A549 (cell line): ENCODE results near the gene RNGTT. TPM values are rescaled to one million over a fixed set of nuclear protein-coding genes. Genes with fewer than 3 reads are reported as not detected.

Experiments
- ATAC-seq, 2 experiments: fragments of 200-7000 bp in 1 of 2; fragments of >200 bp in 1 of 2; cut with Nextera tagmentation in 1 of 2; cut with Tn5 transposase in 1 of 2; 3 replicates each; pipeline versions ENCODE4 v1.8.0 to v1.9.1; 2018 to 2020; ENCODE audit warnings: mild to moderate bottlenecking in 1 of 2, moderate library complexity in 1 of 2
- CTCF ChIA-PET: fragments of 300-600 bp; sonication (Branson Sonifier 250); formaldehyde crosslinking; extraction: SDS; loops from one replicate; lab custom pipeline; 2021; ENCODE audit warnings: antibody characterized with exemption, inconsistent platforms; lab: Yijun Ruan, JAX
- POLR2A ChIA-PET: fragments of 350-600 bp; formaldehyde crosslinking; extraction: SDS; loops from one replicate; lab custom pipeline; 2021; ENCODE audit warnings: antibody characterized with exemption, inconsistent platforms; lab: Yijun Ruan, JAX
- DNase-seq, 2 experiments: peaks; one replicate each; pipeline versions ENCODE4 v3.0.0 to v3.0.0-alpha.2; 2011 to 2016; ENCODE audit warnings: low read depth in 1 of 2, low spot score in 1 of 2
- FAIRE-seq: peaks from 2 replicates; lab custom pipeline; 2011; peaks lifted over from hg19 to GRCh38; lab: Jason Lieb, UNC
- H3K27ac ChIP-seq, 2 experiments: fragments of >200 bp; sonication (Bioruptor Twin); formaldehyde crosslinking; 3 replicates each; pipeline ENCODE4 v1.5.1; 2016 to 2017
- H3K4me1 ChIP-seq: fragments of >200 bp; sonication (Bioruptor Twin); formaldehyde crosslinking; 3 replicates; pipeline ENCODE4 v1.6.1; 2016
- H3K4me2 ChIP-seq: fragments of >200 bp; sonication (Bioruptor Twin); formaldehyde crosslinking; 3 replicates; pipeline ENCODE4 v1.6.1; 2016
- H3K4me3 ChIP-seq: fragments of >200 bp; sonication (Bioruptor Twin); formaldehyde crosslinking; 3 replicates; pipeline ENCODE4 v1.5.1; 2016
- H3K9me3 ChIP-seq: fragments of >200 bp; sonication (Bioruptor Twin); formaldehyde crosslinking; 3 replicates; pipeline ENCODE4 v1.6.1; 2016
- BHLHE40 ChIP-seq: IDR thresholded peaks from 2 replicates; pipeline ENCODE4 v1.6.1; 2012; ENCODE audit warnings: low read depth, low read length, inconsistent platforms
- CBX8 ChIP-seq: fragments of 200-600 bp; sonication (generic); IDR thresholded peaks from 2 replicates; pipeline ENCODE4 v1.6.1; 2016
- CHD4 ChIP-seq: fragments of 200-600 bp; sonication (generic); IDR thresholded peaks from 2 replicates; pipeline ENCODE4 v1.6.1; 2016; ENCODE audit warnings: antibody characterized with exemption, mild to moderate bottlenecking, borderline replicate concordance
- EHF ChIP-seq: fragments of 250-450 bp; sonication (Bioruptor Pico); IDR thresholded peaks from 2 replicates; pipeline ENCODE4 v1.5.0; 2020; ENCODE audit warnings: mild to moderate bottlenecking
- EP300 ChIP-seq, 2 experiments: fragments of >200 bp; sonication (Bioruptor Twin); formaldehyde crosslinking; IDR thresholded peaks; 2 replicates in 1 of 2; 3 replicates in 1 of 2; pipeline ENCODE4 v1.6.1; 2016 to 2017
- FOSB ChIP-seq: fragments of 250-450 bp; sonication (Bioruptor Pico); IDR thresholded peaks from 2 replicates; pipeline ENCODE4 v1.5.0; 2020; ENCODE audit warnings: mild to moderate bottlenecking, moderate library complexity
- FOXS1 ChIP-seq: fragments of 250-450 bp; sonication (Bioruptor Pico); IDR thresholded peaks from 2 replicates; pipeline ENCODE4 v1.5.0; 2020; ENCODE audit warnings: mild to moderate bottlenecking, moderate library complexity
- HOXB13 ChIP-seq: fragments of 250-450 bp; sonication (Bioruptor Pico); IDR thresholded peaks from 2 replicates; pipeline ENCODE4 v1.5.0; 2020; ENCODE audit warnings: low read depth, mild to moderate bottlenecking, moderate library complexity
- MAFK ChIP-seq: fragments of 450-650 bp; IDR thresholded peaks from 2 replicates; pipeline ENCODE4 v1.6.1; 2014; ENCODE audit not compliant: partially characterized antibody
- MAZ ChIP-seq: fragments of 150-350 bp; IDR thresholded peaks from 2 replicates; pipeline ENCODE4 v1.6.1; 2014; ENCODE audit warnings: antibody characterized with exemption, low read depth, low read length, borderline replicate concordance
- NFE2L2 ChIP-seq: fragments of 150-350 bp; conservative IDR thresholded peaks from 2 replicates; pipeline ENCODE4 v1.6.1; 2014; ENCODE audit warnings: low read length
- NPAS2 ChIP-seq: fragments of 250-450 bp; sonication (Bioruptor Pico); IDR thresholded peaks from 2 replicates; pipeline ENCODE4 v1.8.0; 2022; ENCODE audit warnings: mild to moderate bottlenecking, moderate library complexity, borderline replicate concordance
- NR3C1 ChIP-seq: fragments of >200 bp; sonication (Bioruptor Twin); formaldehyde crosslinking; IDR thresholded peaks from 3 replicates; pipeline ENCODE4 v1.6.1; 2017
- RAD21 ChIP-seq, 2 experiments: fragments of >200 bp in 1 of 2; sonication (Bioruptor Twin) in 1 of 2; formaldehyde crosslinking in 1 of 2; IDR thresholded peaks in 1 of 2; conservative IDR thresholded peaks in 1 of 2; 2 replicates in 1 of 2; 3 replicates in 1 of 2; pipeline ENCODE4 v1.6.1; 2012 to 2018; ENCODE audit warnings: inconsistent platforms in 1 of 2
- RFX5 ChIP-seq: fragments of 450-650 bp; IDR thresholded peaks from 2 replicates; pipeline ENCODE4 v1.7.1; 2014; ENCODE audit warnings: antibody characterized with exemption, mild to moderate bottlenecking, moderate library complexity
- ZNF302 ChIP-seq: fragments of 250-450 bp; sonication (Bioruptor Pico); IDR thresholded peaks from 2 replicates; pipeline ENCODE4 v1.9.0; 2021; ENCODE audit warnings: inconsistent platforms, mild to moderate bottlenecking, moderate library complexity
- WGBS: methylation state at CpG from one replicate; pipeline ENCODE4 v1.1.6; 2017; ENCODE audit errors: missing lambda C conversion rate; 5-methylcytosine and 5-hydroxymethylcytosine counted together
- polyA plus RNA-seq, 4 experiments: library from polyadenylated mRNA; depleted of rRNA in 3 of 4; stranded (reverse); fragments of >200 nt; fragmentation: RNase III in 1 of 4; extraction: RNeasy Plus Mini Kit Qiagen cat#74134 plus additional on column Dnase treatment in 1 of 4; gene quantifications; 2 replicates in 3 of 4; 3 replicates in 1 of 4; pipeline ENCODE4 v1.2.3, GENCODE V29; 2011 to 2017
- TF ChIP-seq, protein P1 (sequence below): IDR thresholded peaks from 2 replicates; pipeline ENCODE4 v1.6.1; 2012
- TF ChIP-seq, protein P2 (sequence below): fragments of 150-350 bp; IDR thresholded peaks from 2 replicates; pipeline ENCODE4 v1.6.1; 2014; ENCODE audit warnings: low read depth, mild to moderate bottlenecking, low read length
- TF ChIP-seq, protein P3 (sequence below): fragments of 200-600 bp; sonication (generic); IDR thresholded peaks from 2 replicates; pipeline ENCODE4 v1.6.1; 2016; ENCODE audit warnings: antibody characterized with exemption, mild to moderate bottlenecking, moderate library complexity
- TF ChIP-seq, protein P4 (sequence below): fragments of >200 bp; sonication (Bioruptor Twin); formaldehyde crosslinking; IDR thresholded peaks from 3 replicates; pipeline ENCODE4 v1.5.1; 2016
- TF ChIP-seq, protein P5 (sequence below): IDR thresholded peaks from 2 replicates; pipeline ENCODE4 v1.6.1; 2012; ENCODE audit warnings: low read depth, borderline replicate concordance

RNGTT gene
- polyA plus RNA-seq, 2 of the 4 experiments (the other 2 are of a cell fraction), result 11.6 to 15.0 TPM

DNA sequence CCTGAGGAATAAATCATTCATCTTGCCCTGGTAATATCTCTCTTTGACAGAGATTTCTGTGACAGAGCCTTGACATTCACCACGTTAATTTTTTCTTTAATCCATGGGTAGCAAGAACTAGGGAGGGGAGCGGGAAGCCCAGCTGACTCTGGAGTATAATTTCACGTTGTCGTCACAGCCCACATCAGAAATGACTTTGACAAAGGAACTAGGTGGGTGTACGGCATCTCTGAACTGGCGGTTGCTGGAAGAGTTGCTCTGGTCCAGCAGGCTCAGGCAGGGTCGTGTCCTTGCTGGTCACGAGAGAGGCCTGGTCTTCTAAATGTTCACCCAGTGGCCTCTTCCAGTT is 400.2 kb downstream of the RNGTT start:
- H3K27ac ChIP-seq, result no peak overlapping the region
- FAIRE-seq (no peak), ATAC-seq (no peak), DNase-seq (no peak)
- 76% methylated on average over 8 of the region's 8 CpGs for WGBS
- H3K4me2 ChIP-seq, result no peak overlapping the region
- CTCF ChIA-PET, result no interaction called here
- TF ChIP-seq FOSB, result no peak
- no peak for TF ChIP-seq RAD21 (conservative IDR thresholded peaks at IDR 0.05 in 1 of 2, IDR thresholded peaks at IDR 0.05 in 1 of 2)
- no peak for TF ChIP-seq MAZ
- no peak for TF ChIP-seq BHLHE40
- no peak for TF ChIP-seq MAFK
- TF ChIP-seq, protein P1, sequence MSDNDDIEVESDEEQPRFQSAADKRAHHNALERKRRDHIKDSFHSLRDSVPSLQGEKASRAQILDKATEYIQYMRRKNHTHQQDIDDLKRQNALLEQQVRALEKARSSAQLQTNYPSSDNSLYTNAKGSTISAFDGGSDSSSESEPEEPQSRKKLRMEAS, result no peak
- no peak for TF ChIP-seq CHD4
- TF ChIP-seq, protein P2, sequence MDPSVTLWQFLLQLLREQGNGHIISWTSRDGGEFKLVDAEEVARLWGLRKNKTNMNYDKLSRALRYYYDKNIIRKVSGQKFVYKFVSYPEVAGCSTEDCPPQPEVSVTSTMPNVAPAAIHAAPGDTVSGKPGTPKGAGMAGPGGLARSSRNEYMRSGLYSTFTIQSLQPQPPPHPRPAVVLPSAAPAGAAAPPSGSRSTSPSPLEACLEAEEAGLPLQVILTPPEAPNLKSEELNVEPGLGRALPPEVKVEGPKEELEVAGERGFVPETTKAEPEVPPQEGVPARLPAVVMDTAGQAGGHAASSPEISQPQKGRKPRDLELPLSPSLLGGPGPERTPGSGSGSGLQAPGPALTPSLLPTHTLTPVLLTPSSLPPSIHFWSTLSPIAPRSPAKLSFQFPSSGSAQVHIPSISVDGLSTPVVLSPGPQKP, result no peak
- TF ChIP-seq, protein P3, sequence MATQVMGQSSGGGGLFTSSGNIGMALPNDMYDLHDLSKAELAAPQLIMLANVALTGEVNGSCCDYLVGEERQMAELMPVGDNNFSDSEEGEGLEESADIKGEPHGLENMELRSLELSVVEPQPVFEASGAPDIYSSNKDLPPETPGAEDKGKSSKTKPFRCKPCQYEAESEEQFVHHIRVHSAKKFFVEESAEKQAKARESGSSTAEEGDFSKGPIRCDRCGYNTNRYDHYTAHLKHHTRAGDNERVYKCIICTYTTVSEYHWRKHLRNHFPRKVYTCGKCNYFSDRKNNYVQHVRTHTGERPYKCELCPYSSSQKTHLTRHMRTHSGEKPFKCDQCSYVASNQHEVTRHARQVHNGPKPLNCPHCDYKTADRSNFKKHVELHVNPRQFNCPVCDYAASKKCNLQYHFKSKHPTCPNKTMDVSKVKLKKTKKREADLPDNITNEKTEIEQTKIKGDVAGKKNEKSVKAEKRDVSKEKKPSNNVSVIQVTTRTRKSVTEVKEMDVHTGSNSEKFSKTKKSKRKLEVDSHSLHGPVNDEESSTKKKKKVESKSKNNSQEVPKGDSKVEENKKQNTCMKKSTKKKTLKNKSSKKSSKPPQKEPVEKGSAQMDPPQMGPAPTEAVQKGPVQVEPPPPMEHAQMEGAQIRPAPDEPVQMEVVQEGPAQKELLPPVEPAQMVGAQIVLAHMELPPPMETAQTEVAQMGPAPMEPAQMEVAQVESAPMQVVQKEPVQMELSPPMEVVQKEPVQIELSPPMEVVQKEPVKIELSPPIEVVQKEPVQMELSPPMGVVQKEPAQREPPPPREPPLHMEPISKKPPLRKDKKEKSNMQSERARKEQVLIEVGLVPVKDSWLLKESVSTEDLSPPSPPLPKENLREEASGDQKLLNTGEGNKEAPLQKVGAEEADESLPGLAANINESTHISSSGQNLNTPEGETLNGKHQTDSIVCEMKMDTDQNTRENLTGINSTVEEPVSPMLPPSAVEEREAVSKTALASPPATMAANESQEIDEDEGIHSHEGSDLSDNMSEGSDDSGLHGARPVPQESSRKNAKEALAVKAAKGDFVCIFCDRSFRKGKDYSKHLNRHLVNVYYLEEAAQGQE, result no peak
- TF ChIP-seq, protein P4, sequence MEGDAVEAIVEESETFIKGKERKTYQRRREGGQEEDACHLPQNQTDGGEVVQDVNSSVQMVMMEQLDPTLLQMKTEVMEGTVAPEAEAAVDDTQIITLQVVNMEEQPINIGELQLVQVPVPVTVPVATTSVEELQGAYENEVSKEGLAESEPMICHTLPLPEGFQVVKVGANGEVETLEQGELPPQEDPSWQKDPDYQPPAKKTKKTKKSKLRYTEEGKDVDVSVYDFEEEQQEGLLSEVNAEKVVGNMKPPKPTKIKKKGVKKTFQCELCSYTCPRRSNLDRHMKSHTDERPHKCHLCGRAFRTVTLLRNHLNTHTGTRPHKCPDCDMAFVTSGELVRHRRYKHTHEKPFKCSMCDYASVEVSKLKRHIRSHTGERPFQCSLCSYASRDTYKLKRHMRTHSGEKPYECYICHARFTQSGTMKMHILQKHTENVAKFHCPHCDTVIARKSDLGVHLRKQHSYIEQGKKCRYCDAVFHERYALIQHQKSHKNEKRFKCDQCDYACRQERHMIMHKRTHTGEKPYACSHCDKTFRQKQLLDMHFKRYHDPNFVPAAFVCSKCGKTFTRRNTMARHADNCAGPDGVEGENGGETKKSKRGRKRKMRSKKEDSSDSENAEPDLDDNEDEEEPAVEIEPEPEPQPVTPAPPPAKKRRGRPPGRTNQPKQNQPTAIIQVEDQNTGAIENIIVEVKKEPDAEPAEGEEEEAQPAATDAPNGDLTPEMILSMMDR, result no peak
- TF ChIP-seq RFX5, result no peak
- no peaks in the 10 kb centered on the region for H3K4me1 ChIP-seq
- POLR2A ChIA-PET, result no interaction called here
- no peak overlapping the region for H3K4me3 ChIP-seq
- H3K9me3 ChIP-seq, result no peaks in the 10 kb centered on the region

DNA sequence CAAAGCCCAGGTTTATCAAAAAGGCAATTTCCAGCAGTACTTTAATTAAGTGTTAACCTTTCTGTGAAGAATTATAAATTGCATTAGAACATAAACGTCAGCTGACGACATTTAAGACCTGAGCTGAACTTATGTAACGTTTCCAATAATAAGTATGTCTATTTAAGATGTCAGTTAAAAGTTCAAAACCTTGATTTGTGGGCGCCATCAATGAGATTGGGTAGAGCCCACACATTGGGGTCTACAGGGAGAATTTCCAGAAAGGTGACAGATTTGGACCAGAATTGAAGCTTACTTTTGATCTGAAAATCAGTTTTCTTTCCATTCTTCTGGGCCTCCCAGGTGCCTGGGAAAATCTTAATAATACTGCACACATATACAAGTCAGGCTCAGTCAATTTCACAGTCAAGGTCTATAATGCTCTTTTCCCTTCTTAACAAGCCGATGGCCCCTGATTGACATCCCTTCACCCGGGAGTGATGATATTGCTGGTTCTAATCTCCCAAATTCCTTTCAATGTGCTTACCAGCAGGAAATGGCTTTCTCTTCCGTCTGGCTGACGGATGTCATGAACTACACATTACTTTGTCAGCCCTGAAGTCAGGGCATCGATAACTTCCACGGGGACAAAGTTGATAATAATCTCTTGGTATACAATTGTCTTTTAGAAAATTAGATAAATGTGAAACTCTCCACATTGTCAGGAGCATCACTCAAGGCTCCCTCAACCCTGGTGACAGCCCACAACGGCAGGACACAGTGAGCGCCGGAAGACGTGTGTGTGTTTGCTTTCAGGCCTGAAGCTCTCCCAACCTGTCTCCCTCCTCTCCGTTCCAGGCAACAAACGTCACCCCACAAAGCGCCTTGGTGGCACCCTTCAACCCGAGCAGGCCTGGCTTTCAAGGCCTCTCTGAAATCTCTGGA is 400.8 kb downstream of the RNGTT start:
- WGBS, result 68% methylated on average over 18 of the region's 18 CpGs
- FAIRE-seq (no peak), ATAC-seq (no peak), DNase-seq (no peak)
- H3K4me1 ChIP-seq, result no peaks in the 10 kb centered on the region
- H3K4me3 ChIP-seq, result no peak overlapping the region
- ChIA-PET CTCF (no interaction called here), POLR2A (no interaction called here)
- no peaks in the 10 kb centered on the region for H3K9me3 ChIP-seq
- no peak overlapping the region for H3K4me2 ChIP-seq
- H3K27ac ChIP-seq, result no peak overlapping the region
- TF ChIP-seq CHD4 (no peak), FOSB (no peak), NFE2L2 (no peak), NPAS2 (CRISPR knock-in tag) (no peak), HOXB13 (CRISPR knock-in tag) (no peak), FOXS1 (CRISPR knock-in tag) (no peak), CBX8 (no peak), ZNF302 (CRISPR knock-in tag) (no peak), RFX5 (no peak), EHF (CRISPR knock-in tag) (no peak), EP300 (IDR thresholded peaks at IDR 0.05) (no peak), NR3C1 (no peak)
- TF ChIP-seq, protein P2, result no peak
- TF ChIP-seq, protein P5, sequence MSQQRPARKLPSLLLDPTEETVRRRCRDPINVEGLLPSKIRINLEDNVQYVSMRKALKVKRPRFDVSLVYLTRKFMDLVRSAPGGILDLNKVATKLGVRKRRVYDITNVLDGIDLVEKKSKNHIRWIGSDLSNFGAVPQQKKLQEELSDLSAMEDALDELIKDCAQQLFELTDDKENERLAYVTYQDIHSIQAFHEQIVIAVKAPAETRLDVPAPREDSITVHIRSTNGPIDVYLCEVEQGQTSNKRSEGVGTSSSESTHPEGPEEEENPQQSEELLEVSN, result no peak
- TF ChIP-seq, protein P3, result no peak
